Panc1 (cell line): ENCODE data around the gene SENP8.

Experiments used
- CTCF ChIP-seq: fragments of 450-650 bp; IDR thresholded peaks from 2 replicates; pipeline ENCODE4 v1.5.1; 2017; ENCODE audit warnings: mild to moderate bottlenecking
- POLR2AphosphoS5 ChIP-seq: IDR thresholded peaks from 2 replicates; pipeline ENCODE4 v1.6.1; 2012; ENCODE audit warnings: mild to moderate bottlenecking, low read depth, low read length, moderate library complexity
- REST ChIP-seq, 2 experiments: IDR thresholded peaks; 2 replicates each; pipeline ENCODE4 v1.6.1; 2011 to 2012; ENCODE audit warnings: low read depth in 2 of 2, control low read depth in 1 of 2, low read length in 1 of 2, mild to moderate bottlenecking in 1 of 2, moderate library complexity in 1 of 2; ENCODE audit not compliant: insufficient read depth in 1 of 2
- SIN3A ChIP-seq: IDR thresholded peaks from 2 replicates; pipeline ENCODE4 v1.6.1; 2012; ENCODE audit warnings: low read depth, mild to moderate bottlenecking, low read length, moderate library complexity, borderline replicate concordance; ENCODE audit not compliant: insufficient read depth
- TCF7L2 ChIP-seq: IDR thresholded peaks from 2 replicates; pipeline ENCODE4 v1.6.1; 2011; ENCODE audit warnings: mild to moderate bottlenecking, low read depth, low read length, inconsistent platforms

GRCh38 chr15:72175186-72176044, 57.2 kb downstream of the SENP8 start:
- no peak for TF ChIP-seq SIN3A
- no peak for TF ChIP-seq CTCF
- no peak for TF ChIP-seq POLR2AphosphoS5
- no peak for TF ChIP-seq TCF7L2
- TF ChIP-seq REST (IDR thresholded peaks at IDR 0.05; ENCODE audit: insufficient read depth in 1 of 2, low read depth in 2 of 2, low read length in 1 of 2), result no peak
